ENCODE data around the gene DOLK. TPM values are rescaled to one million over a fixed set of nuclear protein-coding genes. Genes with fewer than 3 reads are reported as not detected.
A peak's percentile ranks its signal among the peaks of the same experiment; 100 is the strongest.

The DOLK gene
- total RNA-seq, 4 donors from 2014 or later: 9.4 to 13.1 (median 12.3) TPM

- Histone ChIP-seq H3K27me3 (no peaks in the 10 kb centered on the region), H3K9me3 (no peaks in the 10 kb centered on the region), H3K27ac (peak overlapping the region in 2 of 4 donors; percentile 39 to 64), H3K36me3 (peaks cover 0 to 73% (median 0%) of the 10 kb centered on the region in 3 donors), H3K4me1 (peaks cover 0 to 39% (median 0%) of the 10 kb centered on the region in 4 donors), H3K4me3 (no peak overlapping the region)
- 49 to 59% methylated on average over 13 to 15 of the region's 15 CpGs for WGBS, 2 donors
- no peak for TF ChIP-seq EP300 (IDR thresholded peaks at IDR 0.05)
- no peak for TF ChIP-seq POLR2A (IDR thresholded peaks at IDR 0.05)
- TF ChIP-seq CTCF (IDR thresholded peaks at IDR 0.05): no peak
- DNase-seq (ENCODE audit: low spot score in 2 of 2): no peak
Observed at GRCh38 chr9:128940271-128940921, 7.0 kb downstream of the DOLK start.

GRCh38 chr9:128937310-128938165 lies 9.9 kb downstream of the DOLK start:
- Histone ChIP-seq H3K36me3 (peaks cover 0 to 64% (median 0%) of the 10 kb centered on the region in 3 donors), H3K27ac (no peak overlapping the region), H3K9me3 (no peaks in the 10 kb centered on the region), H3K27me3 (no peaks in the 10 kb centered on the region), H3K4me1 (peaks cover 0 to 16% (median 0%) of the 10 kb centered on the region in 4 donors), H3K4me3 (no peak overlapping the region)
- TF ChIP-seq POLR2A (IDR thresholded peaks at IDR 0.05) (no peak), CTCF (IDR thresholded peaks at IDR 0.05) (no peak), EP300 (IDR thresholded peaks at IDR 0.05) (no peak)
- WGBS, 2 donors: 84 to 85% methylated on average over 9 of the region's 9 CpGs
- no peak for DNase-seq (ENCODE audit: low spot score in 2 of 2)

- WGBS, 2 donors: 84 to 86% methylated on average over 11 of the region's 11 CpGs
- Histone ChIP-seq H3K4me1 (peaks cover 0 to 10% (median 0%) of the 10 kb centered on the region in 4 donors), H3K9me3 (no peaks in the 10 kb centered on the region), H3K27me3 (no peaks in the 10 kb centered on the region), H3K27ac (no peak overlapping the region), H3K4me3 (no peak overlapping the region), H3K36me3 (peaks cover 0 to 52% (median 0%) of the 10 kb centered on the region in 3 donors)
- DNase-seq (ENCODE audit: low spot score in 2 of 2): no peak
- TF ChIP-seq CTCF (IDR thresholded peaks at IDR 0.05): no peak
Observed at GRCh38 chr9:128936171-128936865, 11.1 kb downstream of the DOLK start.

GRCh38 chr9:128933731-128934130 lies 13.7 kb downstream of the DOLK start:
- no peak for TF ChIP-seq EP300 (IDR thresholded peaks at IDR 0.05)
- no peak for TF ChIP-seq CTCF (IDR thresholded peaks at IDR 0.05)
- no peak for TF ChIP-seq POLR2A (IDR thresholded peaks at IDR 0.05)
- H3K27me3 ChIP-seq: no peaks in the 10 kb centered on the region
- H3K36me3 ChIP-seq: peaks cover 0 to 52% (median 0%) of the 10 kb centered on the region in 3 donors
- 80 to 90% methylated on average over 5 of the region's 5 CpGs for WGBS, 2 donors
- no peak for DNase-seq (ENCODE audit: low spot score in 2 of 2)
- H3K9me3 ChIP-seq: no peaks in the 10 kb centered on the region
- no peak overlapping the region for H3K4me3 ChIP-seq
- H3K27ac ChIP-seq: no peak overlapping the region
- no peaks in the 10 kb centered on the region for H3K4me1 ChIP-seq
